Kidney capillary endothelial cell (primary cell): ENCODE results near the gene RBM5.

Source experiments
- DNase-seq: peaks from one replicate; pipeline ENCODE4 v3.0.0-alpha.2; 2018; ENCODE audit warnings: low spot score

RBM5 gene

GRCh38 chr3:50160561-50160983 lies 71.9 kb downstream of the RBM5 start:
- no peak for DNase-seq

- DNase-seq, result no peak
Measured at GRCh38 chr3:50161320-50161719, 72.6 kb downstream of the RBM5 start.

- DNase-seq, result no peak
Measured at GRCh38 chr3:50162034-50162883, 73.5 kb downstream of the RBM5 start.

GRCh38 chr3:50163572-50164455 lies 75.1 kb downstream of the RBM5 start:
- DNase-seq, result no peak

GRCh38 chr3:50164481-50164880 lies 75.8 kb downstream of the RBM5 start:
- DNase-seq, result no peak

GRCh38 chr3:50164984-50165909 lies 76.5 kb downstream of the RBM5 start:
- DNase-seq, result no peak

GRCh38 chr3:50165910-50166538 lies 77.3 kb downstream of the RBM5 start:
- no peak for DNase-seq

GRCh38 chr3:50166620-50167019 lies 77.9 kb downstream of the RBM5 start:
- DNase-seq, result no peak

- DNase-seq, result no peak
Measured at GRCh38 chr3:50167069-50167840, 78.5 kb downstream of the RBM5 start.

GRCh38 chr3:50167841-50168209 lies 79.1 kb downstream of the RBM5 start:
- no peak for DNase-seq

- no peak for DNase-seq
Measured at GRCh38 chr3:50168388-50168787, 79.7 kb downstream of the RBM5 start.
